ENCODE measurements around the gene ECI2. TPM values are rescaled to one million over a fixed set of nuclear protein-coding genes. Genes with fewer than 3 reads are reported as not detected.

The ECI2 gene
- total RNA-seq, 1 experiment from 2014 or later = 143 TPM

DNA sequence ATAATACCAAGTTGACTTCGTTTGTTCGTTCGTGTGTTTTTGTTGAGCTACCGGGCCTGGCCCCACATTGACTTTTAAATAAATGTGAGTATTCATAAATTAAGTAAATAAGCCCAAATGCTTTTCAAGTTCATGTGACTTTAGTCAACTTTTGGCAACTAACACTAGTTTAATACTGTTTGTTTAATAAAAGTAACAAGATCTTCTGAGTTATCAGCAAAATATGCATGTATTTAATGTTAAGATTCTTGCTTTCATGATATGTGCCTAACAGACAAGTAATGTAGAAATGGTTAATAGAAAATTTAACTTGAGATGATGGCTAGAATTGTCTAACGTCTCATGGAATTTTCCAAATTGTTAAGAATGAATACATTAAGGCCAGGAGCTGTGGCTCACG lies 38.7 kb upstream of the ECI2 start:
- peak; percentile 66 for DNase-seq
- no peaks in the 10 kb centered on the region for H3K79me2 ChIP-seq (ENCODE audit: low read length)
- H3K9me3 ChIP-seq (ENCODE audit: low read length) = no peaks in the 10 kb centered on the region
- CTCF ChIA-PET = interaction anchor here (0.5 kb wide), 1 partner anchor 36 kb away, joined by 3 read pairs; no protein-coding TSS in a partner anchor
- intact Hi-C loops (cut with micrococcal nuclease) = no loop called here
- no peak overlapping the region for H3K9ac ChIP-seq (ENCODE audit: low read length)
- no peak overlapping the region for H2AFZ ChIP-seq (ENCODE audit: low read length)
- no peaks in the 10 kb centered on the region for H3K27me3 ChIP-seq (ENCODE audit: low read length)
- H4K20me1 ChIP-seq (ENCODE audit: low read length) = no peaks in the 10 kb centered on the region
- no peak overlapping the region for H3K27ac ChIP-seq (ENCODE audit: low read length)
- no peak overlapping the region for H3K4me3 ChIP-seq (ENCODE audit: low read length)
- peak; percentile 81 for ATAC-seq
- H3F3A ChIP-seq (ENCODE audit: low read length, unreplicated experiment) = no peaks in the 10 kb centered on the region
- no peak for TF ChIP-seq EZH2 (IDR thresholded peaks at IDR 0.05; ENCODE audit: low read length, unreplicated experiment)
- TF ChIP-seq, protein P1, sequence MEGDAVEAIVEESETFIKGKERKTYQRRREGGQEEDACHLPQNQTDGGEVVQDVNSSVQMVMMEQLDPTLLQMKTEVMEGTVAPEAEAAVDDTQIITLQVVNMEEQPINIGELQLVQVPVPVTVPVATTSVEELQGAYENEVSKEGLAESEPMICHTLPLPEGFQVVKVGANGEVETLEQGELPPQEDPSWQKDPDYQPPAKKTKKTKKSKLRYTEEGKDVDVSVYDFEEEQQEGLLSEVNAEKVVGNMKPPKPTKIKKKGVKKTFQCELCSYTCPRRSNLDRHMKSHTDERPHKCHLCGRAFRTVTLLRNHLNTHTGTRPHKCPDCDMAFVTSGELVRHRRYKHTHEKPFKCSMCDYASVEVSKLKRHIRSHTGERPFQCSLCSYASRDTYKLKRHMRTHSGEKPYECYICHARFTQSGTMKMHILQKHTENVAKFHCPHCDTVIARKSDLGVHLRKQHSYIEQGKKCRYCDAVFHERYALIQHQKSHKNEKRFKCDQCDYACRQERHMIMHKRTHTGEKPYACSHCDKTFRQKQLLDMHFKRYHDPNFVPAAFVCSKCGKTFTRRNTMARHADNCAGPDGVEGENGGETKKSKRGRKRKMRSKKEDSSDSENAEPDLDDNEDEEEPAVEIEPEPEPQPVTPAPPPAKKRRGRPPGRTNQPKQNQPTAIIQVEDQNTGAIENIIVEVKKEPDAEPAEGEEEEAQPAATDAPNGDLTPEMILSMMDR (conservative IDR thresholded peaks at IDR 0.05; ENCODE audit: low read depth, low read length) = no peak
- TF ChIP-seq EZH2phosphoT487 (IDR thresholded peaks at IDR 0.05; ENCODE audit: borderline replicate concordance, low read length) = no peak
- no peak overlapping the region for H3K4me2 ChIP-seq (ENCODE audit: low read length)
- no peaks in the 10 kb centered on the region for H3K36me3 ChIP-seq (ENCODE audit: low read depth, low read length)
- no TSS peak for BruUV-seq (replicated peaks)
- H3K9me2 ChIP-seq (replicated peaks; ENCODE audit: low read length) = no peaks in the 10 kb centered on the region
- peaks cover 11% of the 10 kb centered on the region; the same call in 1 of the 2 replicates for H3K4me1 ChIP-seq (ENCODE audit: insufficient read depth, low read length)
- POLR2A ChIA-PET (ENCODE audit: unreplicated experiment) = no interaction called here

DNA sequence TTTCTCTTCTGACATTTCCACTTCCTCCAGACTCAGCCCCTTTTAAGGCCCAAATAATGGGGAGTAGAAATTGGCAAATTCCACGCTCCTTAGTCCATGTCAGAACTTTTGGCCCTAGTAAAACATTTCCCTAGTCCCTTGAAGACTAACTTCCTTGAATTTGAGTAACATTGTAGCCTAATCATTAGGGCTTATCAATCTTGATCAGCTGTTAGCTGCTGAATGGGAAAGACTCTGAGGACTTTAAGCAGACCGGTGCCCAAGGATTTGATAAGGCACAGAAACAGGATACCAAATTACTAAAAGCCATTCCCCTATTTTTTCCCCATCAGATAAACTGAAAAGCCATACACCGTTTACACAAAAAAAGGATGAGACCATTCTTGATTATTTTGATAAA lies 37.0 kb upstream of the ECI2 start:
- no TSS peak for BruUV-seq (replicated peaks)
- intact Hi-C loops (cut with micrococcal nuclease) = no loop called here
- no peaks in the 10 kb centered on the region for H3K9me3 ChIP-seq (ENCODE audit: low read length)
- H3K27me3 ChIP-seq (ENCODE audit: low read length) = no peaks in the 10 kb centered on the region
- H3K9ac ChIP-seq (ENCODE audit: low read length) = no peak overlapping the region
- DNase-seq = no peak
- H3K9me2 ChIP-seq (replicated peaks; ENCODE audit: low read length) = no peaks in the 10 kb centered on the region
- ChIA-PET POLR2A (ENCODE audit: unreplicated experiment) (no interaction called here), CTCF (no interaction called here)
- H3K27ac ChIP-seq (ENCODE audit: low read length) = no peak overlapping the region
- H3K4me2 ChIP-seq (ENCODE audit: low read length) = no peak overlapping the region
- TF ChIP-seq EZH2 (IDR thresholded peaks at IDR 0.05; ENCODE audit: low read length, unreplicated experiment) (no peak), EZH2phosphoT487 (IDR thresholded peaks at IDR 0.05; ENCODE audit: borderline replicate concordance, low read length) (no peak)
- TF ChIP-seq, protein P1 (conservative IDR thresholded peaks at IDR 0.05; ENCODE audit: low read depth, low read length) = no peak
- no peak overlapping the region for H3K4me3 ChIP-seq (ENCODE audit: low read length)
- H2AFZ ChIP-seq (ENCODE audit: low read length) = no peak overlapping the region
- no peaks in the 10 kb centered on the region for H4K20me1 ChIP-seq (ENCODE audit: low read length)
- H3F3A ChIP-seq (ENCODE audit: low read length, unreplicated experiment) = no peaks in the 10 kb centered on the region
- ATAC-seq = no peak
- no peaks in the 10 kb centered on the region for H3K79me2 ChIP-seq (ENCODE audit: low read length)
- peaks cover 11% of the 10 kb centered on the region; the same call in 1 of the 2 replicates for H3K4me1 ChIP-seq (ENCODE audit: insufficient read depth, low read length)
- no peaks in the 10 kb centered on the region for H3K36me3 ChIP-seq (ENCODE audit: low read depth, low read length)

DNA sequence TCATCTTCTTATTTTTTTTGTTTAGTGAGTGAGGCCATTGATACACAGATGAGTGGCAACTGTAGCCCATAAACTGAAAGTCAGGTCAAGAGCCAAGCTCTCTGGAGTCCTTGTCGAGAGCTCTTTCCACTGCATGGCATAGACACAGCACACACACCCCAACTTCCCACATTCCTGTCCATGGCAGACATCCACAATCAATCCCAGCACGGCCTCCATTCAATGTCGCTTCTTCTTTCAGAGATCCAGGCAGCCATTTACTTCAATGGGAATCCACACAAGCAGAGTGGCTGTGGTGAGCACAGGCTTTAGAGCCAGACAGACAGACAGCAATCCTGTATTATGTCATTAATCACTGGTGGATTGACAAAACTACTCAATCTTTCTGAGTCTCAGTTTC lies 34.9 kb upstream of the ECI2 start:
- ATAC-seq (no peak), DNase-seq (no peak)
- H3K4me3 ChIP-seq (ENCODE audit: low read length) = no peak overlapping the region
- intact Hi-C loops (cut with micrococcal nuclease) = no loop called here
- H3F3A ChIP-seq (ENCODE audit: low read length, unreplicated experiment) = no peaks in the 10 kb centered on the region
- H3K9ac ChIP-seq (ENCODE audit: low read length) = no peak overlapping the region
- no peaks in the 10 kb centered on the region for H3K9me2 ChIP-seq (replicated peaks; ENCODE audit: low read length)
- no TSS peak for BruUV-seq (replicated peaks)
- peaks cover 11% of the 10 kb centered on the region; the same call in 1 of the 2 replicates for H3K4me1 ChIP-seq (ENCODE audit: insufficient read depth, low read length)
- H3K36me3 ChIP-seq (ENCODE audit: low read depth, low read length) = no peaks in the 10 kb centered on the region
- no peak overlapping the region for H3K4me2 ChIP-seq (ENCODE audit: low read length)
- no peaks in the 10 kb centered on the region for H3K27me3 ChIP-seq (ENCODE audit: low read length)
- no peak overlapping the region for H3K27ac ChIP-seq (ENCODE audit: low read length)
- H4K20me1 ChIP-seq (ENCODE audit: low read length) = no peaks in the 10 kb centered on the region
- ChIA-PET CTCF (no interaction called here), POLR2A (ENCODE audit: unreplicated experiment) (no interaction called here)
- H3K79me2 ChIP-seq (ENCODE audit: low read length) = no peaks in the 10 kb centered on the region
- H3K9me3 ChIP-seq (ENCODE audit: low read length) = no peaks in the 10 kb centered on the region
- H2AFZ ChIP-seq (ENCODE audit: low read length) = no peak overlapping the region
- TF ChIP-seq EZH2 (IDR thresholded peaks at IDR 0.05; ENCODE audit: low read length, unreplicated experiment) = no peak
- TF ChIP-seq EZH2phosphoT487 (IDR thresholded peaks at IDR 0.05; ENCODE audit: borderline replicate concordance, low read length) = no peak
- TF ChIP-seq, protein P1 (conservative IDR thresholded peaks at IDR 0.05; ENCODE audit: low read depth, low read length) = no peak
